CD14-positive monocyte (primary cell): ENCODE results near the gene RAB4B. TPM values are rescaled to one million over a fixed set of nuclear protein-coding genes. Genes with fewer than 3 reads are reported as not detected.
A peak's percentile ranks its signal among the peaks of the same experiment; 100 is the strongest.
"Not testable (repeated sequence)": the region's sequence is repeated elsewhere in the genome, so short reads cannot be mapped to it uniquely, and the experiment has no call there.

Source experiments
- DNase-seq, 3 donors: peaks; one replicate each; pipeline ENCODE4 v3.0.0-alpha.2; 2011 to 2022
- H2AFZ ChIP-seq: 2 replicates; pipeline ENCODE4 v1.6.0; 2012; ENCODE audit warnings: mild to moderate bottlenecking, low read depth, low read length, inconsistent platforms; ENCODE audit not compliant: insufficient read depth, poor library complexity, severe bottlenecking
- H3K27ac ChIP-seq, 2 donors: 1 replicate in 1 of 2; 2 replicates in 1 of 2; pipeline ENCODE4 v1.5.1; 2012 to 2013; ENCODE audit warnings: low read length in 2 of 2, control low read depth in 1 of 2, inconsistent platforms in 1 of 2, low read depth in 1 of 2, mild to moderate bottlenecking in 1 of 2
- H3K27me3 ChIP-seq, 2 donors: one replicate each; pipeline versions ENCODE4 v1.6.0 to v1.6.1; 2011 to 2013; ENCODE audit warnings: low read length in 2 of 2; ENCODE audit not compliant: control insufficient read depth in 2 of 2, insufficient read depth in 2 of 2
- H3K36me3 ChIP-seq, 2 donors: replicated peaks in 1 of 2; 1 replicate in 1 of 2; 2 replicates in 1 of 2; pipeline versions ENCODE4 v1.5.1 to v1.6.1; 2012 to 2013; ENCODE audit warnings: low read length in 2 of 2, control low read depth in 1 of 2, inconsistent platforms in 1 of 2, mild to moderate bottlenecking in 1 of 2; ENCODE audit not compliant: insufficient read depth in 2 of 2, control insufficient read depth in 1 of 2
- H3K4me1 ChIP-seq, 2 donors: 1 replicate in 1 of 2; 2 replicates in 1 of 2; pipeline versions ENCODE4 v1.5.1 to v1.6.1; 2012 to 2013; ENCODE audit warnings: low read length in 2 of 2, control low read depth in 1 of 2, inconsistent platforms in 1 of 2, mild to moderate bottlenecking in 1 of 2, moderate library complexity in 1 of 2; ENCODE audit not compliant: insufficient read depth in 2 of 2, control insufficient read depth in 1 of 2
- H3K4me2 ChIP-seq: replicated peaks from 2 replicates; pipeline ENCODE3; 2012; ENCODE audit warnings: low read length, moderate library complexity, mild to moderate bottlenecking; ENCODE audit not compliant: poor library complexity, severe bottlenecking; ENCODE audit errors: extremely low read depth
- H3K4me3 ChIP-seq, 3 experiments: fragments of 200-600 bp in 1 of 3; sonication (generic) in 1 of 3; replicated peaks in 1 of 3; 1 replicate in 2 of 3; 2 replicates in 1 of 3; pipeline ENCODE4 v1.5.1; 2011 to 2013; ENCODE audit warnings: low read length in 3 of 3, mild to moderate bottlenecking in 3 of 3, control low read depth in 2 of 3, low read depth in 2 of 3, inconsistent platforms in 1 of 3, moderate library complexity in 1 of 3
- H3K79me2 ChIP-seq: 2 replicates; pipeline ENCODE4 v1.6.0; 2012; ENCODE audit warnings: mild to moderate bottlenecking, control low read depth, inconsistent platforms, low read length, moderate library complexity; ENCODE audit not compliant: insufficient read depth
- H3K9ac ChIP-seq: 2 replicates; pipeline ENCODE4 v1.6.0; 2017; ENCODE audit warnings: low read length, mild to moderate bottlenecking; ENCODE audit not compliant: insufficient read depth, poor library complexity, severe bottlenecking
- H3K9me3 ChIP-seq, 2 donors: replicated peaks in 1 of 2; 1 replicate in 1 of 2; 2 replicates in 1 of 2; pipeline versions ENCODE4 v1.5.1 to v1.6.1; 2012 to 2013; ENCODE audit warnings: low read length in 2 of 2, control low read depth in 1 of 2; ENCODE audit not compliant: control insufficient read depth in 1 of 2, insufficient read depth in 1 of 2
- H4K20me1 ChIP-seq: 2 replicates; pipeline ENCODE4 v1.6.0; 2012; ENCODE audit warnings: mild to moderate bottlenecking, low read length, control low read depth, moderate library complexity; ENCODE audit not compliant: insufficient read depth
- H3K27ac Mint-ChIP-seq, 7 donors: one replicate each; pipeline ENCODE4 v1.8.0; 2020; ENCODE audit warnings: mild to moderate bottlenecking in 7 of 7, mixed read lengths in 7 of 7, moderate library complexity in 6 of 7, inconsistent platforms in 2 of 7
- H3K27me3 Mint-ChIP-seq, 3 donors: one replicate each; pipeline ENCODE4 v1.8.0; 2021 to 2022; ENCODE audit warnings: low read depth in 3 of 3, mild to moderate bottlenecking in 3 of 3, mixed read lengths in 3 of 3, moderate library complexity in 3 of 3, inconsistent platforms in 1 of 3
- H3K36me3 Mint-ChIP-seq, 2 donors: one replicate each; pipeline ENCODE4 v1.8.0; 2020; ENCODE audit warnings: mixed read lengths in 2 of 2, inconsistent platforms in 1 of 2, mild to moderate bottlenecking in 1 of 2
- H3K4me1 Mint-ChIP-seq: one replicate; pipeline ENCODE4 v1.8.0; 2020; ENCODE audit warnings: mild to moderate bottlenecking, mixed read lengths
- H3K4me3 Mint-ChIP-seq, 2 donors: one replicate each; pipeline ENCODE4 v1.8.0; 2020; ENCODE audit warnings: mild to moderate bottlenecking in 2 of 2, mixed read lengths in 2 of 2, moderate library complexity in 1 of 2
- H3K9me3 Mint-ChIP-seq, 7 donors: one replicate each; pipeline ENCODE4 v1.8.0; 2020 to 2022; ENCODE audit warnings: mixed read lengths in 7 of 7, mild to moderate bottlenecking in 6 of 7, moderate library complexity in 6 of 7, inconsistent platforms in 2 of 7
- WGBS: methylation state at CpG from one replicate; pipeline ENCODE4 v1.1.5; 2013; ENCODE audit warnings: missing lambda C conversion rate; ENCODE audit not compliant: insufficient coverage; 5-methylcytosine and 5-hydroxymethylcytosine counted together
- intact Hi-C, 2 donors: fragments of 100-400 bp; cut with micrococcal nuclease; formaldehyde crosslinking; loops; one replicate each; pipeline versions ENCODE4 v1.15.0 to v1.15.1; 2023
- polyA plus RNA-seq, 3 donors: library from polyadenylated mRNA; depleted of rRNA in 1 of 3; unstranded in 2 of 3; stranded (reverse) in 1 of 3; fragments of 300-500 nt in 2 of 3; fragments of >200 nt in 1 of 3; fragmentation: Illumina TruSeq in 2 of 3; gene quantifications; 1 replicate in 2 of 3; 2 replicates in 1 of 3; pipeline ENCODE4 v1.2.3, GENCODE V29; 2012 to 2021
- TF ChIP-seq, protein P1 (sequence below): fragments of 200-600 bp; IDR thresholded peaks from one replicate; pipeline ENCODE4 v1.8.0; 2022; ENCODE audit warnings: antibody characterized with exemption, mild to moderate bottlenecking

The RAB4B gene
- polyA plus RNA-seq, 3 donors = 89.4 to 132 (median 108) TPM

- Mint-ChIP-seq H3K4me1 (peaks cover 66% of the 10 kb centered on the region), H3K4me3 (no peak overlapping the region), H3K27me3 (peaks cover 5 to 19% (median 17%) of the 10 kb centered on the region in 3 donors), H3K9me3 (peaks cover 0 to 1% (median 0%) of the 10 kb centered on the region in 7 donors), H3K27ac (peak overlapping the region in 4 of 7 donors; percentile 73 to 89 (median 80)), H3K36me3 (peaks cover 35 to 46% of the 10 kb centered on the region in 2 donors)
- no peaks in the 10 kb centered on the region for H3K27me3 ChIP-seq
- H4K20me1 ChIP-seq = peaks cover 56% of the 10 kb centered on the region
- TF ChIP-seq, protein P1, sequence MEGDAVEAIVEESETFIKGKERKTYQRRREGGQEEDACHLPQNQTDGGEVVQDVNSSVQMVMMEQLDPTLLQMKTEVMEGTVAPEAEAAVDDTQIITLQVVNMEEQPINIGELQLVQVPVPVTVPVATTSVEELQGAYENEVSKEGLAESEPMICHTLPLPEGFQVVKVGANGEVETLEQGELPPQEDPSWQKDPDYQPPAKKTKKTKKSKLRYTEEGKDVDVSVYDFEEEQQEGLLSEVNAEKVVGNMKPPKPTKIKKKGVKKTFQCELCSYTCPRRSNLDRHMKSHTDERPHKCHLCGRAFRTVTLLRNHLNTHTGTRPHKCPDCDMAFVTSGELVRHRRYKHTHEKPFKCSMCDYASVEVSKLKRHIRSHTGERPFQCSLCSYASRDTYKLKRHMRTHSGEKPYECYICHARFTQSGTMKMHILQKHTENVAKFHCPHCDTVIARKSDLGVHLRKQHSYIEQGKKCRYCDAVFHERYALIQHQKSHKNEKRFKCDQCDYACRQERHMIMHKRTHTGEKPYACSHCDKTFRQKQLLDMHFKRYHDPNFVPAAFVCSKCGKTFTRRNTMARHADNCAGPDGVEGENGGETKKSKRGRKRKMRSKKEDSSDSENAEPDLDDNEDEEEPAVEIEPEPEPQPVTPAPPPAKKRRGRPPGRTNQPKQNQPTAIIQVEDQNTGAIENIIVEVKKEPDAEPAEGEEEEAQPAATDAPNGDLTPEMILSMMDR = no peak
- H2AFZ ChIP-seq = no peak overlapping the region
- no peak for DNase-seq
- peak overlapping the region; percentile 3 to 59 for H3K27ac ChIP-seq
- 93% methylated on average over 38 of the region's 39 CpGs for WGBS
- no peaks in the 10 kb centered on the region for H3K9me3 ChIP-seq
- H3K9ac ChIP-seq = no peak overlapping the region
- H3K4me2 ChIP-seq = peak overlapping the region; percentile 71
- intact Hi-C loops = loop anchor here (5.0 to 10.0 kb wide), 3 partner anchors 32 to 323 kb away; partner anchors contain the start of genes ACTMAP (in 1 of the 2), MIA (in 1 of the 2), RAB4B (in 1 of the 2) and SNRPA (in 1 of the 2)
- peaks cover 38 to 50% of the 10 kb centered on the region in 2 donors for H3K4me1 ChIP-seq
- H3K4me3 ChIP-seq = peak overlapping the region in 1 of 3 experiments; percentile 78
- H3K79me2 ChIP-seq = peaks cover 40% of the 10 kb centered on the region
- H3K36me3 ChIP-seq = peaks cover 35 to 46% of the 10 kb centered on the region in 2 donors
Observed at GRCh38 chr19:40809358-40810086, 31.5 kb downstream of the RAB4B start.

DNA sequence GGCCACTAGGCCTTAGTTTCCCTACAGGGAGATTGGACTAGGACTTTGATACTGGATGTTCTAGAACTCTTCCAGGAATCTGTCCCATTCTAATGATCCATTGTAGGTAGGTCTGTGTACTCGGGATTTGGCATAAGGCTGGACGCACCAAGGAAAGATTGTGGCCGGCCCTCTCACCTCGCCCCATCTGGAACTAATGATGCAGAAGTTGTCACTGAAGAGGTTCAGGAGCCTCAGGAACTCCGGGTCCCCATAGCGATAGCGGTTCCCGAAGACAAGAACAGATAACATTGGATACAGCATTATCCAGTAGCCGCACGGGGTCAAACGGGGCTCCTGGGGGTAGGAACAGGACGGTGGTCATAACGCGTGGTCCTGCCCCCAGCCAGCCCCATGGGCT, 32.1 kb downstream of the RAB4B start:
- Histone ChIP-seq H3K27me3 (peaks cover 0 to 2% of the 10 kb centered on the region in 2 donors), H3K4me3 (peak overlapping the region in 2 of 3 experiments; percentile 59 to 78), H3K36me3 (peaks cover 29 to 39% of the 10 kb centered on the region in 2 donors), H3K4me1 (peaks cover 34 to 49% of the 10 kb centered on the region in 2 donors), H4K20me1 (peaks cover 49% of the 10 kb centered on the region), H3K4me2 (peak overlapping the region; percentile 71), H3K9ac (peak overlapping the region; percentile 15), H3K79me2 (peaks cover 33% of the 10 kb centered on the region), H2AFZ (peak overlapping the region; percentile 63), H3K9me3 (no peaks in the 10 kb centered on the region), H3K27ac (peak overlapping the region; percentile 48 to 59)
- H3K27ac Mint-ChIP-seq = peak overlapping the region in 6 of 7 donors; percentile 73 to 98 (median 87)
- H3K4me1 Mint-ChIP-seq = peaks cover 60% of the 10 kb centered on the region
- no peak for DNase-seq
- 53% methylated on average over 3 of the region's 14 CpGs for WGBS
- peak overlapping the region; percentile 55 to 89 for H3K4me3 Mint-ChIP-seq
- intact Hi-C loops = loop anchor here (5.0 kb wide), 2 partner anchors 33 to 322 kb away; partner anchors contain the start of genes MIA (in 1 of the 2) and RAB4B (in 1 of the 2)
- peaks cover 0 to 1% (median 0%) of the 10 kb centered on the region in 7 donors for H3K9me3 Mint-ChIP-seq
- H3K27me3 Mint-ChIP-seq = peaks cover 10 to 25% (median 22%) of the 10 kb centered on the region in 3 donors
- TF ChIP-seq, protein P1 = no peak
- peaks cover 30 to 40% of the 10 kb centered on the region in 2 donors for H3K36me3 Mint-ChIP-seq

DNA sequence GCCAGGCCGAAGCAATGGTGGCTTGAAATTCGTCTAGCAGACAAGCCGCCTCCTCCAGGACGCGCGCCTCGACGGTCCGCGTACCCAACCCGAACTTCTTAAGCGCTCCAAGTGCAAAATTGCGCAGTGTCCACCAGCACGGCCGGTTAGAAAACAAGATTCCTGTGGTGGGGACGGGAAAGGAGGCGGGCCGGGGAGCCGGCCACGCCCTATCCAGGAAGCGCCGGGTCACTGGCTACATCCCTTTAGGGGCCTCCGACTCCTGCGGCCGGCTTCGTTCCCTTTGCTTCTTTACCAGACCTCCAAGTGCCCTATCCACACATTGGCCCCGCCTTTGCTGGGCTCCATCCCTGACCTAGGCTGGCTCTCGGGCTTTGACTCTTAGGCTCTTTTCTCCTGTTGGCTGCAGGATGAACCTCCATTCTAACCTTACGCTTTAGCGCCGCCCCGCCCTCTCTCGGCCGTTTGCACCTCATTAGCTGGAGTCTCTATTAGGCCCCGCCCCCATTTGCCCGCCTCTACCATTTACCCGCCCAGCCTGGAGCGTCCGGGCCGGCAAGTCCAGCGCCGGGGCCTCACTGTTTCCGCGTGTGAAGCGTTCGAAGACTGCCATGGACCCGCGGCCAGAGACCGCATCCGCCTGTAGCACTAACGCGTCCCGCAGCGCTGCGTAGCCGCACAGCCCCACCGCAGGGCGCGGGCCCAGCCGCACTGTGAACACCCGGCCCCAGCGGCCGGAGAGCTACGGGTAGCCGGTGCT, 32.8 kb downstream of the RAB4B start:
- Mint-ChIP-seq H3K36me3 (peaks cover 26 to 36% of the 10 kb centered on the region in 2 donors), H3K27me3 (peaks cover 12 to 28% (median 22%) of the 10 kb centered on the region in 3 donors), H3K27ac (peak overlapping the region; percentile 85 to 98 (median 95)), H3K4me1 (peaks cover 54% of the 10 kb centered on the region), H3K4me3 (peak overlapping the region; percentile 89 to 95)
- Histone ChIP-seq H4K20me1 (peaks cover 43% of the 10 kb centered on the region), H3K4me2 (peak overlapping the region; percentile 71), H3K4me1 (peaks cover 34 to 45% of the 10 kb centered on the region in 2 donors), H2AFZ (peak overlapping the region; percentile 63), H3K27ac (peak overlapping the region; percentile 48 to 59), H3K36me3 (peaks cover 23 to 33% of the 10 kb centered on the region in 2 donors), H3K79me2 (peaks cover 27% of the 10 kb centered on the region), H3K9ac (peak overlapping the region; percentile 15), H3K4me3 (peak overlapping the region; percentile 54 to 78 (median 59))
- WGBS = 0% methylated on average over 9 of the region's 65 CpGs
- not testable (repeated sequence) for H3K9me3 ChIP-seq, H3K27me3 ChIP-seq, H3K9me3 Mint-ChIP-seq
- peak; percentile 34 to 62 (median 62) for DNase-seq
- intact Hi-C loops = loop anchor here (5.0 kb wide), 2 partner anchors 34 to 321 kb away; partner anchors contain the start of genes MIA (in 1 of the 2) and RAB4B (in 1 of the 2)
